Measurements from ENCODE around the gene PPIL1.

DNA sequence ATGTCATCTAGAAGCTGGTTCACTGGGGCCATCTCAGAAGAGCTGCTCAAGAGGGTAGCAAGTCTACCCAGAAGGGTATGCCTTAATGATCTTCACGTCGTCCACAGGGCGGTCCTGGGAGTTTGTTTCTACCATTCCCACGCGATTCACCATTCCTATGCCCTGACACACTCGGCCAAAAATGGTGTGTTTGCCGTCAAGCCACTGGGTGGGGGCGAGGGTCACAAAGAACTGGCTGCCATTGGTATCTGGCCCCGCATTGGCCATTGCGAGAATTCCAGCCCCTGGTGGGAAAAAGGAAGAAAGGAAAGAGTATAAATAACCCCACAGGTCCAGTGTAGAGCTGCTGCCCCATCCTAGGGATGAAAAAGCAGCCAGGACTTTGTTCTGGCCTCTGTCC is 18.9 kb downstream of the PPIL1 start:
- TF ChIP-seq, protein P1, sequence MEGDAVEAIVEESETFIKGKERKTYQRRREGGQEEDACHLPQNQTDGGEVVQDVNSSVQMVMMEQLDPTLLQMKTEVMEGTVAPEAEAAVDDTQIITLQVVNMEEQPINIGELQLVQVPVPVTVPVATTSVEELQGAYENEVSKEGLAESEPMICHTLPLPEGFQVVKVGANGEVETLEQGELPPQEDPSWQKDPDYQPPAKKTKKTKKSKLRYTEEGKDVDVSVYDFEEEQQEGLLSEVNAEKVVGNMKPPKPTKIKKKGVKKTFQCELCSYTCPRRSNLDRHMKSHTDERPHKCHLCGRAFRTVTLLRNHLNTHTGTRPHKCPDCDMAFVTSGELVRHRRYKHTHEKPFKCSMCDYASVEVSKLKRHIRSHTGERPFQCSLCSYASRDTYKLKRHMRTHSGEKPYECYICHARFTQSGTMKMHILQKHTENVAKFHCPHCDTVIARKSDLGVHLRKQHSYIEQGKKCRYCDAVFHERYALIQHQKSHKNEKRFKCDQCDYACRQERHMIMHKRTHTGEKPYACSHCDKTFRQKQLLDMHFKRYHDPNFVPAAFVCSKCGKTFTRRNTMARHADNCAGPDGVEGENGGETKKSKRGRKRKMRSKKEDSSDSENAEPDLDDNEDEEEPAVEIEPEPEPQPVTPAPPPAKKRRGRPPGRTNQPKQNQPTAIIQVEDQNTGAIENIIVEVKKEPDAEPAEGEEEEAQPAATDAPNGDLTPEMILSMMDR (IDR thresholded peaks at IDR 0.05; ENCODE audit: low read depth, low read length, missing input control), result no peak
- TF ChIP-seq GABPA (IDR thresholded peaks at IDR 0.05 in 1 of 2, conservative IDR thresholded peaks at IDR 0.05 in 1 of 2) (no peak), SP1 (IDR thresholded peaks at IDR 0.05) (no peak), YY1 (IDR thresholded peaks at IDR 0.05) (no peak), FOXA1 (IDR thresholded peaks at IDR 0.05) (no peak), EGR1 (IDR thresholded peaks at IDR 0.05; ENCODE audit: low read depth in 2 of 2) (no peak), TAF1 (conservative IDR thresholded peaks at IDR 0.05) (no peak), JUND (IDR thresholded peaks at IDR 0.05) (no peak), RXRA (IDR thresholded peaks at IDR 0.05) (no peak)
- TF ChIP-seq, protein P2, sequence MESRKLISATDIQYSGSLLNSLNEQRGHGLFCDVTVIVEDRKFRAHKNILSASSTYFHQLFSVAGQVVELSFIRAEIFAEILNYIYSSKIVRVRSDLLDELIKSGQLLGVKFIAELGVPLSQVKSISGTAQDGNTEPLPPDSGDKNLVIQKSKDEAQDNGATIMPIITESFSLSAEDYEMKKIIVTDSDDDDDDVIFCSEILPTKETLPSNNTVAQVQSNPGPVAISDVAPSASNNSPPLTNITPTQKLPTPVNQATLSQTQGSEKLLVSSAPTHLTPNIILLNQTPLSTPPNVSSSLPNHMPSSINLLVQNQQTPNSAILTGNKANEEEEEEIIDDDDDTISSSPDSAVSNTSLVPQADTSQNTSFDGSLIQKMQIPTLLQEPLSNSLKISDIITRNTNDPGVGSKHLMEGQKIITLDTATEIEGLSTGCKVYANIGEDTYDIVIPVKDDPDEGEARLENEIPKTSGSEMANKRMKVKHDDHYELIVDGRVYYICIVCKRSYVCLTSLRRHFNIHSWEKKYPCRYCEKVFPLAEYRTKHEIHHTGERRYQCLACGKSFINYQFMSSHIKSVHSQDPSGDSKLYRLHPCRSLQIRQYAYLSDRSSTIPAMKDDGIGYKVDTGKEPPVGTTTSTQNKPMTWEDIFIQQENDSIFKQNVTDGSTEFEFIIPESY (IDR thresholded peaks at IDR 0.05), result no peak
- TF ChIP-seq, protein P3, sequence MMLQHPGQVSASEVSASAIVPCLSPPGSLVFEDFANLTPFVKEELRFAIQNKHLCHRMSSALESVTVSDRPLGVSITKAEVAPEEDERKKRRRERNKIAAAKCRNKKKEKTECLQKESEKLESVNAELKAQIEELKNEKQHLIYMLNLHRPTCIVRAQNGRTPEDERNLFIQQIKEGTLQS (IDR thresholded peaks at IDR 0.05), result no peak
- TF ChIP-seq, protein P4, sequence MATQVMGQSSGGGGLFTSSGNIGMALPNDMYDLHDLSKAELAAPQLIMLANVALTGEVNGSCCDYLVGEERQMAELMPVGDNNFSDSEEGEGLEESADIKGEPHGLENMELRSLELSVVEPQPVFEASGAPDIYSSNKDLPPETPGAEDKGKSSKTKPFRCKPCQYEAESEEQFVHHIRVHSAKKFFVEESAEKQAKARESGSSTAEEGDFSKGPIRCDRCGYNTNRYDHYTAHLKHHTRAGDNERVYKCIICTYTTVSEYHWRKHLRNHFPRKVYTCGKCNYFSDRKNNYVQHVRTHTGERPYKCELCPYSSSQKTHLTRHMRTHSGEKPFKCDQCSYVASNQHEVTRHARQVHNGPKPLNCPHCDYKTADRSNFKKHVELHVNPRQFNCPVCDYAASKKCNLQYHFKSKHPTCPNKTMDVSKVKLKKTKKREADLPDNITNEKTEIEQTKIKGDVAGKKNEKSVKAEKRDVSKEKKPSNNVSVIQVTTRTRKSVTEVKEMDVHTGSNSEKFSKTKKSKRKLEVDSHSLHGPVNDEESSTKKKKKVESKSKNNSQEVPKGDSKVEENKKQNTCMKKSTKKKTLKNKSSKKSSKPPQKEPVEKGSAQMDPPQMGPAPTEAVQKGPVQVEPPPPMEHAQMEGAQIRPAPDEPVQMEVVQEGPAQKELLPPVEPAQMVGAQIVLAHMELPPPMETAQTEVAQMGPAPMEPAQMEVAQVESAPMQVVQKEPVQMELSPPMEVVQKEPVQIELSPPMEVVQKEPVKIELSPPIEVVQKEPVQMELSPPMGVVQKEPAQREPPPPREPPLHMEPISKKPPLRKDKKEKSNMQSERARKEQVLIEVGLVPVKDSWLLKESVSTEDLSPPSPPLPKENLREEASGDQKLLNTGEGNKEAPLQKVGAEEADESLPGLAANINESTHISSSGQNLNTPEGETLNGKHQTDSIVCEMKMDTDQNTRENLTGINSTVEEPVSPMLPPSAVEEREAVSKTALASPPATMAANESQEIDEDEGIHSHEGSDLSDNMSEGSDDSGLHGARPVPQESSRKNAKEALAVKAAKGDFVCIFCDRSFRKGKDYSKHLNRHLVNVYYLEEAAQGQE (IDR thresholded peaks at IDR 0.05), result no peak

Data from liver (tissue), 3 donors.